ENCODE data around the gene CSE1L.

GRCh38 chr20:49074521-49074920 is 28.4 kb downstream of the CSE1L start:
- TF ChIP-seq NFIC (IDR thresholded peaks at IDR 0.05; ENCODE audit: borderline replicate concordance) (no peak), CTCF (IDR thresholded peaks at IDR 0.05) (no peak), NRF1 (IDR thresholded peaks at IDR 0.05; ENCODE audit: low read depth, low read length) (no peak), TAF1 (IDR thresholded peaks at IDR 0.05; ENCODE audit: borderline replicate concordance, low read depth, low read length) (no peak), PBX3 (IDR thresholded peaks at IDR 0.05) (no peak), GABPA (IDR thresholded peaks at IDR 0.05; ENCODE audit: low read depth) (no peak), EZH2phosphoT487 (IDR thresholded peaks at IDR 0.05; ENCODE audit: borderline replicate concordance, low read depth) (no peak), JUND (IDR thresholded peaks at IDR 0.05) (no peak), POLR2AphosphoS5 (IDR thresholded peaks at IDR 0.05; ENCODE audit: low read depth, low read length) (no peak), YY1 (IDR thresholded peaks at IDR 0.05; ENCODE audit: low read depth) (no peak)
- TF ChIP-seq, protein P1, sequence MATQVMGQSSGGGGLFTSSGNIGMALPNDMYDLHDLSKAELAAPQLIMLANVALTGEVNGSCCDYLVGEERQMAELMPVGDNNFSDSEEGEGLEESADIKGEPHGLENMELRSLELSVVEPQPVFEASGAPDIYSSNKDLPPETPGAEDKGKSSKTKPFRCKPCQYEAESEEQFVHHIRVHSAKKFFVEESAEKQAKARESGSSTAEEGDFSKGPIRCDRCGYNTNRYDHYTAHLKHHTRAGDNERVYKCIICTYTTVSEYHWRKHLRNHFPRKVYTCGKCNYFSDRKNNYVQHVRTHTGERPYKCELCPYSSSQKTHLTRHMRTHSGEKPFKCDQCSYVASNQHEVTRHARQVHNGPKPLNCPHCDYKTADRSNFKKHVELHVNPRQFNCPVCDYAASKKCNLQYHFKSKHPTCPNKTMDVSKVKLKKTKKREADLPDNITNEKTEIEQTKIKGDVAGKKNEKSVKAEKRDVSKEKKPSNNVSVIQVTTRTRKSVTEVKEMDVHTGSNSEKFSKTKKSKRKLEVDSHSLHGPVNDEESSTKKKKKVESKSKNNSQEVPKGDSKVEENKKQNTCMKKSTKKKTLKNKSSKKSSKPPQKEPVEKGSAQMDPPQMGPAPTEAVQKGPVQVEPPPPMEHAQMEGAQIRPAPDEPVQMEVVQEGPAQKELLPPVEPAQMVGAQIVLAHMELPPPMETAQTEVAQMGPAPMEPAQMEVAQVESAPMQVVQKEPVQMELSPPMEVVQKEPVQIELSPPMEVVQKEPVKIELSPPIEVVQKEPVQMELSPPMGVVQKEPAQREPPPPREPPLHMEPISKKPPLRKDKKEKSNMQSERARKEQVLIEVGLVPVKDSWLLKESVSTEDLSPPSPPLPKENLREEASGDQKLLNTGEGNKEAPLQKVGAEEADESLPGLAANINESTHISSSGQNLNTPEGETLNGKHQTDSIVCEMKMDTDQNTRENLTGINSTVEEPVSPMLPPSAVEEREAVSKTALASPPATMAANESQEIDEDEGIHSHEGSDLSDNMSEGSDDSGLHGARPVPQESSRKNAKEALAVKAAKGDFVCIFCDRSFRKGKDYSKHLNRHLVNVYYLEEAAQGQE (IDR thresholded peaks at IDR 0.05; ENCODE audit: low read depth, low read length): no peak

All from SK-N-SH (cell line).